Measurements from ENCODE around the gene BORCS5.
A peak's percentile ranks its signal among the peaks of the same experiment; 100 is the strongest.

The BORCS5 gene

DNA sequence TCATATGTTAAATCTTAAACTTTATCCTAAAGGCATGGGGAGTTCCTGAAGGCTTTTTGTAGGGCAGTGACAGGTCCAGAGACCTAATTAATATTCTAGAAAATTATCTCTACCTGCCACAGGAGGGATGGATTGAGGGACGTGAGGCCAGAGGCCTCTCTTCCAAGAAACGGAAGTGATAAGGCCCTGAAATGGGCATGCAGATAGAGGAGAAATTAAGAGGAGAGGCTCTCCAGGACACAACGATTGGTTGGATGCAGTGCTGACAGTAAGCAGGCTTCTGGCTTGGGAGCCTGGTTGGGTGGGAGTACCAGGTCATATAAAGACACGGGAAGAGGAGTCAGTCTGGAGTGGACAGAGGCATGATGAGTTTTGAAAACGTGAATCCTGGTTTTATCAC, 3.1 kb upstream of the BORCS5 start:
- no peak for DNase-seq

DNA sequence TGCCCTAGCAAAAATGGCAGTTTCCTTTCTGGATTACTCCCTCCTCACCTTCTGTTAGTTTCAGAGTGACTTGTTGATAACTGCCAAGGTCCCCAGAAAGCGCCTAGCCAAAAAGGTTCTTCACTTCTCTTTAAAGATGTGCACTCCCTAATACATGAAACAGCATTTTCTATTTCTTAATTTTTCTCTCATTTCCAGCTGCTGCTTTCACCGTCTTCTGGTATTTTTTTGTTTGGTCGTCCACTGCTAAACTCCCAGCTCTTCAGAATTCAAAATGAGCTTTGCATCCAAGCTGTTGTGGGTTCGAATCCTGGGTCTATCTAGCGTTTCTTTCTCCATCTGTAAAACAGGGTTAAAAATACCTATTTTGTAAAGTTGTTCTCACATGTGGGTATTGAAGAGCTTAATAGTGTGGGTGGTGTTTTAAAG, 397 bp upstream of the BORCS5 start:
- no peak for DNase-seq

DNA sequence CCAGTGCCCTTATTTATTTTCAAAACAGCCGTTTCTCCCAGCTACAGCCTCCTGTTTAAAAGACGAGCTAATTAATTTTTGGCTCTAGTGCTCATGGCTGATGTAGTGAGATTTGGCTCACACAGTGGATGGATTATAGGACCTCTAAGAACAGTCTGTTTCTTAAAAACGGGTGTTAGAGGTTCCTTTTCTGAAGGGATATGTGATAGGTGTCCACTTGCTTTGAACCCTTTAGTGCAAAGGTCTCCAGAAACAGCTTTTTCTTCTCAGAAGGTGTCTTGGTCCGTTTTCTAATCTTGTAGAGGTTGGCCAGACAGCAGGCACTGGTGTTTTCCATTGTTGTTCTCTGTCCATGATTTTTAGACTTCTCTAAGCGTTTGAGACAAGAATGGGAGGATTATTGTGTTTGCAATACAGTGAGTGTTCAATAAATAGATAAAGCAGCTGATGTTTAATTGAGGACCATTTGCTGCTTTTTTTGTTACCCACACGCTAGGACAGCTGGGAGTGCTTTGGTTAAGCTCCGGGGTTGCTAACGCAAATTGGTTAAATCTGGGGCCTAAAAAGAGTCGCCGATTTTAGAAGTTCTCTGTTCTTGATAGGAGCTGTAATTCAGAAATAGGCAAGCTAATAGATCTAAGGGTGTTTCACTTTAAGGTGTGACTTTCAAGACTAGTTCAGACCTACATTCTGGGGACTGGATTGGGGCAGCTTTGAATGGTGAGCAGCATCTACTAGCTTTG, 1.0 kb downstream of the BORCS5 start:
- peak; percentile 49 for DNase-seq

GRCh38 chr12:12358528-12358927, 1.6 kb downstream of the BORCS5 start:
- DNase-seq = no peak

DNA sequence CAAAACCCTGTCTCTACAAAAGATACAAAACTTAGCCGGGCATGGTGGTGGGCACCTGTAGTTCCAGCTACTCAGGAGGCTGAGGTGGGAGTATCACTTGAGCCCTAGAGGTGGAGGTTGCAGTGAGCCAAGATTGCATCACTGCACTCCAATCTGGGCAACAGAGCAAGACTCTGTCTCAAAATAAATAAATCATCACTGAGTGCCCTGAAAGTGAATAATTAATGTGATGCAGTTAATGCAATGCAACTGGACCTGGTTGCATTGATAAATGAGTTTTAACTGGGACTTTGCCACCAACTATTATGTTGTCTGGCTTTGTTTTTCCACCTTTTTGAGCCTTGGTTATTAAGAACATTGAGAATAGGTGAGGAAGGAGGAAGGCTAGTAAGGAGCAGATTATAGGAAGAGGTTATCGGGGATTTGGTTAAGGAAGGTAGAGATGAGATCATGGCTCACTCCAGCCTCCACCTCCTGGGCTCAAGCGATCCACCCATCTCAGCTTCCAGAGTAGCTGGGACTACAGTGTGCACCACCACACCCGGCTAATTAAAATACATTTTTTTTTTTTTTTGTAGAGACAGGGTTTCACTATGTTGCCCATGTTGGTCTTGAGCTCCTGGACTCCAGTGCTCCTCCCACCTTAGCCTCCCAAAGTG, 8.0 kb downstream of the BORCS5 start:
- DNase-seq = no peak

DNA sequence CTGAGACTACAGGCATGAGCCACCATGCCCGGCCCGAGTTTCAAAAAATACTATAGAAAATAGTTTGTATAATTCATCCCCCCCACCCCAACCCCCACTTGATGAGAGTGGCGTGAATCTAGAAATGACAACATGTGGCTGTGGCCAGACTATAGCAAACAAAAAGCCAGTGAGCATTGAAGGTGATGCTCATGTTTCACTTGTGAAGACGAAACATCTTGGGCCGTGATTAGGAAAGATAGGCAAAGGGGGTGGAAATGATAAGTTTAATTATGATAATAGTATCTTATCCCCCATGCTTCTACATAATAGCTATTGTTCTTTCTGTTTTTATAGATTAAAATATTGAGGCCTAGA, 8.5 kb downstream of the BORCS5 start:
- DNase-seq = no peak

- DNase-seq = no peak
Observed at GRCh38 chr12:12365931-12366431, 9.1 kb downstream of the BORCS5 start.

DNA sequence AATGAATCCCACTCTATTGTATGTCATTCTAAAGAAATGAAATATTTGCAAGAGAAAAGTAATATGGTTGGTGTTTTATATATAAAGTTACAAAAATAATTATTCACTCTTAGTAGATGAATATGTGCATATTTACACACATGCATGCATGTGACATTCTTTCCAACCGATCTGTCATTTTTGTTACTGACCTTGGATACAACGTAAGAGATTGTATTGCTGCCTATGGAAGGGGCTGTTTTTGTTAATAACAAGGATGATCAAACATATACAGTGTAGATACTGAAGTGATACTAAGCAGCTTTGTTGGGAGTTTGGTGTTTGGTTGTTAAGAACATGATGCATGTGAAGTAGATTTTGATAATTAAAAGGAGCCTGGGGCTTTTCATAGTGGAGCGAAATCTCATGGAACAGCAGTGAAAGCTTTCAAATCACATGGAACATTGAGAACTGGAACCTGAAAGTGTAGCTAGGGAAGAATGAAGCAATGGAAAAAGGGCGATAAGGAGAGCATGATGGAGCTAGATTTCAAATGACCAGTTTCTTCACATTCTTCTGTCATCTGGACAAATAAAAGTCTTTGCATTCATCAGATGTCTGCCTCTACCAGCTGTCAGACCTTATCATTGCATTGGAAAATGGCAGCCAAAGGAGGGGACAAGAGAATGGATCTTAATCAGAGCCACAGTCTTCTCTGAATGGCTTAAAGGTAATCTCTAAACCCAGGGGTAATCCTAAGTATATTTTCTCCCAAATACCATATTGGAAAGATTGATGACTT, 10.0 kb downstream of the BORCS5 start:
- DNase-seq = no peak

DNA sequence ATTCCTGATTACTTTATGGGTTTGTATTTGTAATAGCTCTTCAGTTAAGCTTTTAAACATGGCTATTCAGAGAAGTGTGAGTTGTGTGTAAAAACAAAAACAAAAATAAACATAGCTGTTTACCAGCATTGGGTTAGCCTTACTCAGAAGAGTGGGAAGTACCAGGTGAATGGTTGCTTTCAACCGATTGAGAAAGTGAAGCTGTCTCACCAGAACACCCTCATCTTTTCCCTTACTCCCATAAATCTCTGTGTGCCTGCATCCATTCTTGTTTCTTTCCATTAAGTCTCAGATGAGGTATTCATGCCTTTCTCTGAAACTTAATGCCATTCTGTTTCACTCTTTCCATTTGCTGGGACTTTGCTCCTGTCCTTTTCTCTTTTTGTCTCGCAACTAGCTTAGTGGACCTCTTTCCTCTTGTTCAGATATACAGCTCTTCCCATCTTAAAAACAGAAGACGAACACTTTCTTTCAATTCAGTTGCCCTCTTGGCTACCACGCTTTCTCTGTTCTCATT, 10.7 kb downstream of the BORCS5 start:
- DNase-seq = no peak

DNA sequence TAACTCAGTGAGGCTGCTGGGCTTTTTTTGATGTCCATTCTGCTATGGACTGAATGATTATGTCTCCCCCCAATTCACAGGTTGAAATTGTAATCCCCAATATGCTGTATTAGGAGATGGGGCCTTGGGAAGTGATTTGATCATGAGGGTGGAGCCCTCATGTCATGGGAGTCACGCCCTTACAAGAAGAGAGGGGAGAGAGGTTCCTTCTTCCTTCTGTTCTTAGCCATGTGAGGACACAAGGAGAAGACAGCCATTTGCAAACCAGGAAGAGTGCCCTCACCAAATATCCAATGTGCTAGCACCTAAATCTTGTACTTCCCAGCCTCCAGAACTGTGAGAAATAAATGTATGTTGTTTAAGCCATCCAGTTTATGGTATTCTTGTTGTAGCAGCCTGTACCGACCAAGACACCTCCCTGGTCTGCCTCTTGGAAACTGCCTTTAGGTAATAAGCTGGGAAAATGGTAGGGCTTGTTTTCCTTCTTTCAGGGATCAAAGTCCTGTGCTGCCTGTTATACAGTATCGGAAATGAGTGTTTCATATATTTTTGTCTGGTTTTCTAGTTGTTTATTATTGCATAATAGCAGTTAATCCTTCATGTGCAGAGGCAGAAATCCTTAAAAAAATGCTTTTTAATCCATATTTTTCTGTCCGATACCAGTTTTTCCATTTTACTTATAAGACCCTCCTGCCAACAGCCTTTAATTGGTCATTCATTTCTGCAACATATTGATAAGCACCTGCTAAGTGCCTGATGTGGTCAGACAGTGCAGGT, 16.3 kb downstream of the BORCS5 start:
- no peak for DNase-seq

DNA sequence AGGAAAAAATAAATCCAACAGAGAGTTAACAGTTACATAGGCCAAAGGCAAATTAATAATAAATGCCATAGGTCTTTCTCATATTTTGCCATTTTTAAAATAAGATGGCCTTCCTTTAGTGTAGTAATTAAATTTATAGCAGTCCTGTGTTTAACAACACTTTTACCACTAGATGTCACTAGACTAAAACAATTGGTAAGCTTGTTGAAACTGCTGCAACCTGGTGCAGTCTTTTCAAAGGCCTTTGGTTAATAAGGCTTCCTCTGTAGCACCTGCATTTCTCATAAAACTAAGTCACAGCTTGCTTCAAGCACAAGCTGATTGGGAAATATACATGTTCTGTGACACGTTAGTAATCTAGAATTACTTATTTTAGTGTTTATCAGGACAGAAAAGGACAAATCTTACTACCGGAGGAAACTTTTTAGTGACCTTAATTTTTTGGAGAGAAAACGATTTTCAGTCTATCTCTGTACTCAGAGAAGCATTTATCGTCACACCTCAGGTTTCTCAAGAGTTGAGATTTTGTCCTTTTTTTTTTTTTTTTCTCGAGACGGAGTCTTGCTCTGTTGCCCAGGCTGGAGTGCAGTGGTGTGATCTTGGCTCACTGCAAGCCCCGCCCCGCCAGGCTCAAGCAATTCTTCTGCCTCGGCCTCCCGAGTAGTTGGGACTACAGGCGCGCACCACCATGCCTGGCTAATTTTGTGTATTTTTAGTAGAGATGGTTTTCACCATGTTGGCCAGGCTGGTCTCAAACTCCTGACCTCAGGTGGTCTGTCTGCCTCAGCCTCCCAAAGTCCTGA, 20.0 kb downstream of the BORCS5 start:
- DNase-seq = peak; percentile 86

DNA sequence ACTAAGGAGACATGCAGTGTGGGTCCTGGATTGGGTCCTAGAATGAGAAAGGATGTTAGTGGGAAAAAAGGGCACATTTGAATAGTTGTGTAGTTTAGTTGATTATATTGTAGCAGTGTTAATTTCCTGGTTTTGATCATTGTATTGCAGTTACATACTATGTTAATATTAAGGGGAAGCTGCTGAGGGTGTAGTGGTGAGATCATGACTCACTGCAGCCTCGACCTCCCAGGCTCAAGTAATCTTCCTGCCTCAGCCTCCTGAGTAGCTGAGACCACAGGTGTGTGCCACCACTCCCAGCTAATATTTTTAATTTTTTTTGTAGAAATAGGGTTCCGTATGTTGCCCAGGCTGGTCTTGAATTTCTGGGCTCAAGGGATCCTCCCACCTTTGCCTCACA, 21.7 kb downstream of the BORCS5 start:
- DNase-seq = peak; percentile 28

DNA sequence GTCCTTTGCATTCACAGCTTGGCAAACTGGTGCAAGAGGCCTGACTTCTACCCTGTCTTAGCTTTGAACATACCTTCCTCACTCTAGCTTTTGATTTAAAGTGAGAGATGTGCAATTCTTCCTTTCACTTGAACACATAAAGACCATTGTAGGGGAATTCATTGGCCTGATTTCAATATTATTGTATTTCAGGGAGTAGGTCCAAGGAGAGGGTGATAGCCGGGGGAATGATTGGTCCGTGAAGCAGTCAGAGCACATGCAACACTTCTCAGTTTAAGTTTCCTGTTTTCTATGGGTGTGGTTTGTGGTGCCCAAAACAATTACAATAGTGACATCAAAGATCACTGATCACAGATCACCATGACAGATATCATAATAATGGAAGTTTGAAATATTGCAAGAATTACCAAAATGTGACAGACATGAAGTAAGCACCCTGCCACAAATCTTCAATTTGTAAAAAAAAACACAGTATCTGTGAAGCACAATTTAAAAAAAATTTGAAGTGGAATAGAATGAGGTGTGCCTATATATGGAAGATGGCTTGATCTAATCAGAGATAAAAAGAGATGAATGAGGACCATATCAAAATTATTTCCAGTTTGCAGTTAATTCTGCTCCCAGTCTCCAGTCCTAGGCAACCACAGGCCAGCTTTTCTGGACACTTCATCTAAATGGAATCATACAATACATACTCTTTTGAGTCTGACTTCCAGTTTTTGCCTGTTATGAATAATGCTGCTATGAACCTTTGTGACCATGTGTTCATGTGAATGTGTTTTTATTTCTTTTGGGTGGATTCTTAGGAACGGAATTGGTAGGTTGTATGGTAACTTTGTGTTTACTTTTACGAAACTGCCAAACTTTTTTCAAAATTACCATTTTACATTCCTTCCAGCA, 23.2 kb downstream of the BORCS5 start:
- DNase-seq = peak; percentile 90

DNA sequence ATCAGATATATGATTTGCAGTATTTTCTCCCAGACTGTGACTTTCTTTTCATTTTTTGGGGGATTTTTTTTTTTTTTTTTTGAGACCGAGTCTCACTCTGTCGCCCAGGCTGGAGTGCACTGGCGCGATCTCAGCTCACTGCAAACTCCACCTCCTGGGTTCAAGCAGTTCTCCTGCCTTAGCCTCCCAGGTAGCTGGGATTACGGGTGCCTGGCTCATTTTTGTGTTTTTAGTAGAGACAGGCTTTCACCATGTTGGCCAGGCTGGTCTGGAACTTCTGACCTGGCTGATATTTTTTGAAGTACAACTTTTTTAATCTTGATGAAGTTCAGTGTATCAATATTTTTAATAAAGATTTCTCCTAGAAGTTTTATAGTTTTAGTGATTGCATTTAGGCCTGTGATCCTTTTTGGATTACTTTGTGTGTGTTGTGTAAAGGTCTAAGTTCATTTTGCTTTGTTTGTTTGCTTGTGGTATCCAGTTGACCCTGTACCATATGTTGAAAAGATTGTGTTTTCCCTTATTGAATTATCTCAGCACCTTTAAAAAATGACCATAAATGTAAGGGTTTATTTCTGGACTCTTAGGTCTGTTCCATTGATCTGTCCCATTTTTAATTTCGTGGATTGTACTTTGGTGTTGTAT, 24.2 kb downstream of the BORCS5 start:
- DNase-seq = no peak

DNA sequence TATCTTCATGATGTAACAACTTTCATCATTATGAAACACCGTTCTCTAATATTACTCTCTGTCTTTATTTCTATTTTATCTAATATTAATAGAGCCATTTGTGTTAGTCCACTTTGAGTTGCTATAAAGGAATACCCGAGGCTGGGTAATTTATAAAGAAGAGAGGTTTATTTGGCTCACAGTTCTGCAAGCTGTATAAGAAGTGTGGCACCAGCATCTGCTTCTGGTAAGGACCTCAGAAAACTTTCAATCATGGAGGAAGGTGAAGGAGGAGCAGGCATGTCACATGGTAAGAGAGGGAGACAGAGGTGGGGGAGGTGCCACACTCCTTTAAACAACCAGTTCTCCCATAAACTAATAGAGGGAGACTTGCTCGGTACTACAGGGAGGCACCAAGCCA, 25.1 kb downstream of the BORCS5 start:
- no peak for DNase-seq

DNA sequence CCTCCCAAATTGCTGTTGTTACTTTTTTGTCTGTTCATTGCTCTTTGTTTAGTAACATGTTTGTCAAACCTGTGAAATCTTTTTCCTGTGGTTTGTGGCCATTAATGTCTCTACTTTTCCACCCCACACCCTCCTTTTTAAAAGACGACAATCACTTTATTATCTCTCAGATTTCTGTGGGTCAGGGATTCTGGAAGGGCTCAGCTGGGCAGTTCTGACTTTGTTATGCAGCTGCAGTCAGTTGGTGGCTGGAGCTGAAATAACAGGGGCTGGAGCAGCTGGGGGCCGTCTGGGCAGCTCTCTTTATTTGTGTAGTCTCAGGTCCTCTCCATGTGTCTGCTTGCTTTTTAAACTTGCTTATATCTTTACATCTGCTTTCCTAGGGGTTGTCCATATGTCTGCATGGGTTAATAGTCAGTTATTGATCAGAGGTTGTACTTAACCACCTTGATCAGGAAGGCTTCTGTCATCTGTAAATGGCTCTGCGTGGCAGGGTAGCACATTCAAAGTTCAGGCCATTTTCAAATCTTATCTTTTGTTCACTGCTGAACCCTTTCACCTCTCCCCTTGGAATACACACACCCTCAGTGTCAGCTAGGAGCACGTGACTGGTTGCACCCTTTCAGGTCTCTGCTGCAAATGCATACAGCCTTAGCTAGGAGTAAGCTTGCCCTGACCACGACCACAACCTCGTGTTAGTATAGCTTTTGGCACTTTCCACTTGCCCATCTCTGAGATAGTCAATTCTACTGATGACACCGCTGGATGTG, 27.9 kb downstream of the BORCS5 start:
- DNase-seq = peak; percentile 55

DNA sequence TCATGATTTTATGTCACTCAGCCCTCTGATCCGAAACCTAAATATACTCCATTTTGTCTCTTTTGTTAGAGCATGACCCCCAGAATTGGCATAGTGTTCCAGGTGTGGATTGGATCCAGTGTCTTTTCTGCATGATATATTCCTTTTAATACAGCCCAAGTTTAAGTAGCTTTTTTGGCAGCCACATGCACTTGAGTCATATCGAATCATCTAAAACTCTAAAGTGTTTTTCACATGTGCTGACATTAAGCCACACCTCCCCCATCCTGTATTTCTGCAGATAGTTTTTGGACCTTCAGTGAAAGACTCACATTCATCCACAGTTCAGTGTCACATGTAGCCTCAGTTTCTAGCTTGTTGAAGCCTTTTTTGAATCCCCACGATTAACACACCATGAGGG, 30.6 kb downstream of the BORCS5 start:
- DNase-seq = peak; percentile 22

DNA sequence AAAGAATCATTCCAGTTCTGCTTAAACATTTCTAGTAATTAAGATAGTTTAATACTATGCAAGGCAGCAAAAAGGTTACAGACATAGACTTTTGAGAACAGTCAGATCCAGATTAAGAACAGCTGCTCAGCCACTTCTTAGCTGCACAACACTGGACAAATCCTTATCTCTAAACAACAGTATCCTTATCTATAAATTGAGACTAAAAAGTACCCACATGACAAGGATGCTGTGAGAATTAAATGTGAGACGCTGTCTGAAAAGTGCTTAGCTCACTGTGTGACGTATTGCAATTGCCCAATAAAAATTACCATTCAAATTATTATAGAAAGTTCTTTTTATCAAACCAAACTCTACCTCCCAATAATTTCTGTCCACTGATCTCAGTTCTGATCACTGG, 35.5 kb downstream of the BORCS5 start:
- DNase-seq = no peak

DNA sequence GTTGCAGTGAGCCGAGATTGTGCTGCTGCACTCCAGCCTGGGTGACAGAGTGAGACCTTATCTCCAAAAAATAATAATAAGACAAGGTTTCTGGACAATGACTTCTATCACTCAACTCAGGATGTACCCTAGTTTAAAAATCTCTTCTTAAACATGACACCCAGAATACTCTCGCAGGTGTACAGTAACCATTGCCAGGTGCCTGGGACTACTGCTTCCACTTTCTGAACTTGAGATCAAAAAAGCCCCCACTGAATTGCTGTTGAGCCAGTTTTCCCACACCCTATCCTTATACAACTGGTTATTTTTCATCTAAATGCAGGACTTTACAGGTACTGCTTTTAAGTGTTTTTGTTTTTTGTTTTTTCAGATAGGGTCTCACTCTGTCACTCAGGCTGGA, 36.3 kb downstream of the BORCS5 start:
- DNase-seq = no peak

Measured in CD4-positive, alpha-beta T cell treated with Interleukin-21 for 1 hour (primary cell).